ENCODE measurements around the gene TTC21B.

GRCh38 chr2:165961818-165962217 is 8.2 kb upstream of the TTC21B start:
- no peak for TF ChIP-seq POLR2AphosphoS5 (IDR thresholded peaks at IDR 0.05)
- TF ChIP-seq CTCF (IDR thresholded peaks at IDR 0.05) = no peak
- no peak for TF ChIP-seq POLR2A (IDR thresholded peaks at IDR 0.05)
